Stimulated activated CD4-positive, alpha-beta T cell treated with anti-CD3 and anti-CD28 coated beads, Interleukin-12 subunit alpha, Interleukin-12 subunit beta, amount 100 ng/mL, for 48 hours (primary cell): ENCODE results near the gene ATRNL1.

ENCODE experiments used
- DNase-seq, 3 donors: peaks; one replicate each; pipeline ENCODE4 v3.0.0-alpha.2; 2020; ENCODE audit warnings: low read depth in 2 of 3, low spot score in 1 of 3

Gene ATRNL1

DNA sequence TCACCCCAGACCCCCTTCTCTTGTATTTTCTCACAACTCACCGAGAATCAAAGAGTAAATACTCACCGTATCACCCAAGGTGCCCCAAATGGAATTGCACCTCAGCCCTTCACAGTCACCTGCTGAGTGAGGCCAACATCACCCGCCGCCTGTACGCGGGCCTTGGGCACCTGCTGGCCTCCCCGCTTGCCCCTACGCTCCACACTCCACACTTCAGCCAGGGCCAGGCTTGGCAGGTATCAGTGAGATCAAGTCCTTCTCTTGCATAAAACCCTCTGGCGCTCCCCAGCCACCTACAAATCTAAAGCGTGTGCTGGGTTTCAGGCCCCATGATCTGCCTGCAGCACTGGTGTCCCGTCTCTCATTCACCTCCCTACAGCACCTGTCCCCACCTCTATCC is 879.3 kb downstream of the ATRNL1 start:
- no peak for DNase-seq

- DNase-seq = no peak
These were observed 881.2 kb downstream of the ATRNL1 start for GRCh38 chr10:115974351-115974750.

GRCh38 chr10:115974816-115975430 is 881.8 kb downstream of the ATRNL1 start:
- DNase-seq = no peak

DNA sequence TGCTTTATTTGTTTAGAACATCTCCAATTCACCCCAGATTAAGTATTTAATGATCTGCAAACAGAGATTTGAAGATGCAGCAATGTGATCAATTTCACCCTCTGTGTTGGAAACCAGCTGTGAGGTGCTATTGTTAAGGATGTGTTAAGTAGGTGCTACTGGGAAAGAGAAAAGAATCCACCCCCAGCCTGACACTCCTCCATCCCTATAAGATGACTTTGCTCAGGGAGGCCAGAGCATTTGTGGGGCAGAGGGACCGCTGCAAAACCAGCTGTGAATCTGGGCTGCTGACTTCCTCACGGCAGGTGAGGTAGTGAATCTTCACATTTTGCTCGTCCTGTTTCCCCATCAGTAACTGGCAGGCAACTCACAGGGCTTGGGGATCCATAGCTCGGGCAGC is 882.3 kb downstream of the ATRNL1 start:
- no peak for DNase-seq

DNA sequence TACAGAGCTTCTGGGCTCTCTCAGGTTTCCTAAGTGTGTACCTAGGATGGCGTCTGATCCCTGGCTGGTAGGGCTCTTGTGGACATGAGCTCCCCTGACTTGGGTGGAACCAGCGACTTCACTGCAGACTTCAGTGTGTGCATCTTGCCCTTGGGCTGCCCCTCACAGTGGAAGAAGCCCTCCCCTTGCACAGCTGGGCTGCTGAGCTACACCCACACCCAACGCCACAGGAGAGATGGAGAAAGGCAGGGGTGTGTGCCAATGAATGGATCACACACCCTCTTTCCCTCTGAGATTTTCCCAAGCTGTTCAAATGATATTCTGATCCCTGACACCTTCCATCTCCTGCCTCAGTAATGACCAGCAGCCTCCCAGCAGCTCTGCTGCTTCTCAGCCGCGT is 883.2 kb downstream of the ATRNL1 start:
- DNase-seq = no peak

GRCh38 chr10:115977855-115978254 is 884.7 kb downstream of the ATRNL1 start:
- no peak for DNase-seq

- no peak for DNase-seq
These were observed 886.4 kb downstream of the ATRNL1 start for GRCh38 chr10:115979576-115979975.

DNA sequence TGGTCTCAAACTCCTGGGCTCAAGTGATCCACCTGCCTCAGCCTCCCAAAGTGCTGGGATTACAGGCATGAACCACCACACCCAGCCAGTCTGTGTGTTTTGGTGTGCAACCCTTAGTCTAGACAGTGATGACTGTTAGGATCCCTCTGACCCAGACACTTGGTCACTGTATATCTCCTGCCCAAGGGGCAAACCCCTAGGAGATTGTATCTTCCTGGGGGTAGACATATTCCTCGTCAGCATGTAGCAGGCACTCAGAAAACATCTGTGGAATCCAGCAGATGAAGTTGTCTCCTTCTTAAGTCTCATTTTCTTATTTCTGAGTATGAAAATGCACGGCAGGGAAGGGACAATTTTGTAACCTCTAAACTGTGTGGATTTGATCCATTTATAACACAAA is 887.3 kb downstream of the ATRNL1 start:
- no peak for DNase-seq

GRCh38 chr10:115981081-115981480 is 887.9 kb downstream of the ATRNL1 start:
- DNase-seq = no peak

- DNase-seq = no peak
These were observed 888.9 kb downstream of the ATRNL1 start for GRCh38 chr10:115982076-115982475.

GRCh38 chr10:115982526-115982925 is 889.4 kb downstream of the ATRNL1 start:
- DNase-seq = no peak

GRCh38 chr10:115985786-115986185 is 892.6 kb downstream of the ATRNL1 start:
- DNase-seq = no peak

- DNase-seq = no peak
These were observed 895.2 kb downstream of the ATRNL1 start for GRCh38 chr10:115988380-115988779.

DNA sequence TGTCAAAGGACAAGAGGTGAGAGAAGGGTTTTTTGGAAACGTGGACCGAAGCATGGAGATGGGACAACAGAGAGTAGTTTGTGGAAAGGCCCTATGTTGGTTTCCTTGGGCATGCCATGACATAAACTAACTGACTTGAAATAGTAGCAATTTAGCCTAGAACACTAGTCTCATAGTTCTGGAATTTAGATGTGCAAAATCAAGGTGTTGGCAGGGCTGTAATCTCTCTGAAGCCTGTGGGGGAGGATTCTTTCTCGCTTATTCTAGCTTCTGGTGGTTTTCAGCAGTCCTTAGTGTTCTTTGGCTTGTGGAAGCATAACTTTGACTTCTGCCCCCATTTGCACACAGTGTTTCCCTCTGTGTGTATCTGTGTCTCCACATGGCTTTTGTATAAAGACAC is 896.5 kb downstream of the ATRNL1 start:
- no peak for DNase-seq

GRCh38 chr10:115992236-115992986 is 899.2 kb downstream of the ATRNL1 start:
- no peak for DNase-seq

DNA sequence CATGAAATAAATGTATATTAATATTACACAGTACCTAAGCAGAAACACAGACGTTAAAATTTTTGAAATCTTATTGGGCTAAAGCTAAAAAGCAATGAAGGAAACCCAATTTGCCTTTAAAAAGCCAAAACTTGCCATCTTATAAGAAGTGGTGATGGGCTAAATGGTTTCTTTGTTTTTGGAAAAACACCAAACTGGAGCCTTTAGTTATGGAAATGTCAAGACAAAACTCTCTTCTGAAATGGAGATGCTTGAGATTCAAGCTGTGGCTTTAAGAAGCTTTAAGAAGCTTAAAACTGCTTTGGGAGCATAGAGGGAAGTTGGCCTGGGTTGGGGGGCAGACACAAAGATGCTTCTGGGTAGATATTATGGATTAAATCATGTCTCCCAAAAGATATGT is 902.9 kb downstream of the ATRNL1 start:
- no peak for DNase-seq

DNA sequence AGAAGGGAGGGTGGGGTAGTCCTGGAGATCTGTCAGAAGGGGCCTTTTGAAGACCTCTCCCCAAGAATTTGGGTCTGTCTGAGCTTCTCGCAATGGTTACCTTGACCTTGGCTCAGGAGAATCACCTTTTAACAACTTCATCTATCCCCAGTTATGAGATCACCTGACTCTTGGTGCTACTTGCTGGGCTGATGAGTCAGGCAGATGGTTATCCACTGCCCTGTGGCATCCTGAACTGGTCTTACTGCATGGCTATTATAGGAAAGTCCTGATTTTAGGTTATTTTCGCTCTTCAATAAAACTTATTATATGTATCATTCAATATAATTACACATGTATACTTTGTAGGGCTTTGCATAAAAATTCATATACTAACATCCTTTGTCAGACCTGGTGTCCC is 905.1 kb downstream of the ATRNL1 start:
- DNase-seq = no peak
